Stimulated activated naive B cell treated with anti-CD40 and anti-IgM and Interleukin-4, amounts not matched to agents 10 μg/mL and 1 μg/mL and 100 μg/mL, for 72 hours (primary cell): ENCODE measurements around the gene GPRASP1.
"Not testable (repeated sequence)": the region's sequence is repeated elsewhere in the genome, so short reads cannot be mapped to it uniquely, and the experiment has no call there.

Experiments used
- ATAC-seq, 2 donors: fragments of 150-1000 bp; cut with Tn5 transposase; replicated peaks; 2 replicates each; pipeline ENCODE4 v1.10.0; 2021; ENCODE audit warnings: moderate library complexity in 1 of 2
- DNase-seq: peaks from one replicate; pipeline ENCODE4 v3.0.0; 2021
- H3K27ac Mint-ChIP-seq: one replicate; pipeline ENCODE4 v1.8.0; 2022; ENCODE audit warnings: mild to moderate bottlenecking, mixed read lengths
- H3K27me3 Mint-ChIP-seq, 2 donors: one replicate each; pipeline ENCODE4 v1.8.0; 2022; ENCODE audit warnings: mixed read lengths in 2 of 2
- H3K36me3 Mint-ChIP-seq, 2 donors: one replicate each; pipeline ENCODE4 v1.8.0; 2022; ENCODE audit warnings: mixed read lengths in 2 of 2, mild to moderate bottlenecking in 1 of 2
- H3K4me1 Mint-ChIP-seq, 2 donors: one replicate each; pipeline ENCODE4 v1.8.0; 2022; ENCODE audit warnings: mixed read lengths in 2 of 2, mild to moderate bottlenecking in 1 of 2
- H3K4me3 Mint-ChIP-seq, 2 donors: one replicate each; pipeline ENCODE4 v1.8.0; 2022; ENCODE audit warnings: mild to moderate bottlenecking in 2 of 2, mixed read lengths in 2 of 2, moderate library complexity in 1 of 2
- H3K9me3 Mint-ChIP-seq, 2 donors: one replicate each; pipeline ENCODE4 v1.8.0; 2022; ENCODE audit warnings: mixed read lengths in 2 of 2, mild to moderate bottlenecking in 1 of 2

Gene GPRASP1

GRCh38 chrX:102651242-102652011 lies at the start of gene GPRASP1:
GPRASP1 (plus strand) TSS chrX:102651483; CDS start chrX:102653914, 2,431 bp downstream.
- peak; percentile 4 for DNase-seq
- H3K36me3 Mint-ChIP-seq = peaks cover 0 to 11% of the 10 kb centered on the region in 2 donors
- ATAC-seq = peak; percentile 53 to 55

GRCh38 chrX:102604327-102604726 lies 47.0 kb upstream of the GPRASP1 start:
- DNase-seq (no peak), ATAC-seq (no peak)
- no peaks in the 10 kb centered on the region for H3K9me3 Mint-ChIP-seq
- H3K36me3 Mint-ChIP-seq = peaks cover 5% of the 10 kb centered on the region in 2 donors
- H3K27me3 Mint-ChIP-seq = no peaks in the 10 kb centered on the region
- H3K4me1 Mint-ChIP-seq = peaks cover 3 to 40% of the 10 kb centered on the region in 2 donors
- H3K27ac Mint-ChIP-seq = no peak overlapping the region
- no peak overlapping the region for H3K4me3 Mint-ChIP-seq

More at GRCh38 chrX:102651242-102652011, at the start of gene GPRASP1:
- H3K9me3 Mint-ChIP-seq = peaks cover 3 to 9% of the 10 kb centered on the region in 2 donors
- peak within 1 kb of the TSS; percentile 92 to 95 for H3K4me3 Mint-ChIP-seq
- peaks cover 5 to 14% of the 10 kb centered on the region in 2 donors for H3K4me1 Mint-ChIP-seq
- H3K27me3 Mint-ChIP-seq = peaks cover 0 to 5% of the 10 kb centered on the region in 2 donors
- peak within 1 kb of the TSS; percentile 90 for H3K27ac Mint-ChIP-seq

- H3K4me1 Mint-ChIP-seq = peaks cover 2 to 23% of the 10 kb centered on the region in 2 donors
- no peaks in the 10 kb centered on the region for H3K27me3 Mint-ChIP-seq
- H3K36me3 Mint-ChIP-seq = peaks cover 8 to 9% of the 10 kb centered on the region in 2 donors
- H3K27ac Mint-ChIP-seq = no peak overlapping the region
- H3K4me3 Mint-ChIP-seq = no peak overlapping the region
- H3K9me3 Mint-ChIP-seq = peaks cover 0 to under 1% of the 10 kb centered on the region in 2 donors
- DNase-seq (no peak), ATAC-seq (no peak)
Measured at GRCh38 chrX:102606115-102606514, 45.2 kb upstream of the GPRASP1 start.

GRCh38 chrX:102610905-102611304 lies 40.4 kb upstream of the GPRASP1 start:
- Mint-ChIP-seq H3K27me3 (no peaks in the 10 kb centered on the region), H3K4me3 (no peak overlapping the region), H3K9me3 (peaks cover 0 to 6% of the 10 kb centered on the region in 2 donors), H3K36me3 (peaks cover 17 to 21% of the 10 kb centered on the region in 2 donors), H3K27ac (no peak overlapping the region), H3K4me1 (peaks cover 2 to 13% of the 10 kb centered on the region in 2 donors)
- ATAC-seq = no peak
- DNase-seq = no peak

GRCh38 chrX:102624105-102624504 lies 27.2 kb upstream of the GPRASP1 start:
- peaks cover 27 to 34% of the 10 kb centered on the region in 2 donors for H3K36me3 Mint-ChIP-seq
- H3K4me1 Mint-ChIP-seq = peaks cover 5 to 17% of the 10 kb centered on the region in 2 donors
- peaks cover 5 to 9% of the 10 kb centered on the region in 2 donors for H3K9me3 Mint-ChIP-seq
- ATAC-seq (no peak), DNase-seq (no peak)
- H3K27me3 Mint-ChIP-seq = no peaks in the 10 kb centered on the region
- no peak overlapping the region for H3K4me3 Mint-ChIP-seq
- H3K27ac Mint-ChIP-seq = no peak overlapping the region

- Mint-ChIP-seq H3K9me3 (no peaks in the 10 kb centered on the region), H3K4me1 (peaks cover 5 to 13% of the 10 kb centered on the region in 2 donors), H3K4me3 (no peak overlapping the region), H3K27me3 (no peaks in the 10 kb centered on the region), H3K27ac (no peak overlapping the region), H3K36me3 (peaks cover 9 to 19% of the 10 kb centered on the region in 2 donors)
- DNase-seq (no peak), ATAC-seq (no peak)
Measured at GRCh38 chrX:102627640-102628039, 23.6 kb upstream of the GPRASP1 start.

GRCh38 chrX:102637561-102637960 lies 13.7 kb upstream of the GPRASP1 start:
- Mint-ChIP-seq H3K4me3 (no peak overlapping the region), H3K27ac (no peak overlapping the region), H3K27me3 (no peaks in the 10 kb centered on the region)

GRCh38 chrX:102650903-102651241 lies 411 bp upstream of the GPRASP1 start:
- Mint-ChIP-seq H3K27ac (no peak overlapping the region), H3K9me3 (peaks cover 0 to 9% of the 10 kb centered on the region in 2 donors), H3K4me1 (peaks cover 5 to 14% of the 10 kb centered on the region in 2 donors), H3K36me3 (peaks cover 0 to 7% of the 10 kb centered on the region in 2 donors), H3K27me3 (peaks cover 0 to 5% of the 10 kb centered on the region in 2 donors), H3K4me3 (peak overlapping the region; percentile 92 to 95)
- no peak for DNase-seq
- peak in 1 of 2 donors; percentile 48 for ATAC-seq

More at GRCh38 chrX:102637561-102637960, 13.7 kb upstream of the GPRASP1 start:
- ATAC-seq = no peak
- H3K4me1 Mint-ChIP-seq = peaks cover 0 to 6% of the 10 kb centered on the region in 2 donors
- no peak for DNase-seq
- peaks cover 2 to 4% of the 10 kb centered on the region in 2 donors for H3K36me3 Mint-ChIP-seq
- peaks cover 4 to 5% of the 10 kb centered on the region in 2 donors for H3K9me3 Mint-ChIP-seq

- peaks cover 0 to 5% of the 10 kb centered on the region in 2 donors for H3K27me3 Mint-ChIP-seq
- peaks cover 0 to 5% of the 10 kb centered on the region in 2 donors for H3K36me3 Mint-ChIP-seq
- H3K27ac Mint-ChIP-seq = no peak overlapping the region
- H3K4me1 Mint-ChIP-seq = peaks cover 5 to 14% of the 10 kb centered on the region in 2 donors
- ATAC-seq = peak; percentile 71 to 74
- peak overlapping the region; percentile 92 to 95 for H3K4me3 Mint-ChIP-seq
- H3K9me3 Mint-ChIP-seq = peaks cover 3 to 4% of the 10 kb centered on the region in 2 donors
- peak; percentile 4 for DNase-seq
Measured at GRCh38 chrX:102652031-102652688, 877 bp downstream of the GPRASP1 start.

GRCh38 chrX:102654696-102655095 lies 3.4 kb downstream of the GPRASP1 start:
- peaks cover 3 to 4% of the 10 kb centered on the region in 2 donors for H3K9me3 Mint-ChIP-seq
- H3K4me3 Mint-ChIP-seq = no peak overlapping the region
- H3K4me1 Mint-ChIP-seq = peaks cover 8 to 14% of the 10 kb centered on the region in 2 donors
- H3K27me3 Mint-ChIP-seq = peaks cover 0 to 5% of the 10 kb centered on the region in 2 donors
- H3K27ac Mint-ChIP-seq = no peak overlapping the region
- ATAC-seq = no peak
- DNase-seq = no peak
- peaks cover 0 to 5% of the 10 kb centered on the region in 2 donors for H3K36me3 Mint-ChIP-seq

GRCh38 chrX:102658556-102658955 lies 7.3 kb downstream of the GPRASP1 start:
- Mint-ChIP-seq H3K4me3 (peak overlapping the region in 1 of 2 donors; percentile 20), H3K4me1 (peaks cover 0 to 5% of the 10 kb centered on the region in 2 donors), H3K36me3 (peaks cover 0 to 5% of the 10 kb centered on the region in 2 donors), H3K27me3 (no peaks in the 10 kb centered on the region), H3K27ac (no peak overlapping the region), H3K9me3 (peaks cover 3 to 4% of the 10 kb centered on the region in 2 donors)
- no peak for DNase-seq
- ATAC-seq = no peak

- peaks cover 2 to 3% of the 10 kb centered on the region in 2 donors for H3K9me3 Mint-ChIP-seq
- peak overlapping the region; percentile 81 for H3K27ac Mint-ChIP-seq
- no peaks in the 10 kb centered on the region for H3K27me3 Mint-ChIP-seq
- peak overlapping the region; percentile 82 to 89 for H3K4me3 Mint-ChIP-seq
- DNase-seq (peak; percentile 70), ATAC-seq (peak; percentile 99 to 100)
- peaks cover 2 to 5% of the 10 kb centered on the region in 2 donors for H3K4me1 Mint-ChIP-seq
- peaks cover 3 to 13% of the 10 kb centered on the region in 2 donors for H3K36me3 Mint-ChIP-seq
Measured at GRCh38 chrX:102659790-102660757, 8.8 kb downstream of the GPRASP1 start.

- not testable (repeated sequence) for H3K4me1 Mint-ChIP-seq, DNase-seq, H3K27me3 Mint-ChIP-seq, H3K4me3 Mint-ChIP-seq, H3K27ac Mint-ChIP-seq, ATAC-seq
- H3K36me3 Mint-ChIP-seq = peaks cover 13 to 24% of the 10 kb centered on the region in 2 donors
- peaks cover 9 to 11% of the 10 kb centered on the region in 2 donors for H3K9me3 Mint-ChIP-seq
Measured at GRCh38 chrX:102663820-102664219, 12.5 kb downstream of the GPRASP1 start.
